ENCODE measurements around the gene PAH. TPM values are rescaled to one million over a fixed set of nuclear protein-coding genes. Genes with fewer than 3 reads are reported as not detected.

The PAH gene
- total RNA-seq, 2 experiments from 2014 or later = not detected

DNA sequence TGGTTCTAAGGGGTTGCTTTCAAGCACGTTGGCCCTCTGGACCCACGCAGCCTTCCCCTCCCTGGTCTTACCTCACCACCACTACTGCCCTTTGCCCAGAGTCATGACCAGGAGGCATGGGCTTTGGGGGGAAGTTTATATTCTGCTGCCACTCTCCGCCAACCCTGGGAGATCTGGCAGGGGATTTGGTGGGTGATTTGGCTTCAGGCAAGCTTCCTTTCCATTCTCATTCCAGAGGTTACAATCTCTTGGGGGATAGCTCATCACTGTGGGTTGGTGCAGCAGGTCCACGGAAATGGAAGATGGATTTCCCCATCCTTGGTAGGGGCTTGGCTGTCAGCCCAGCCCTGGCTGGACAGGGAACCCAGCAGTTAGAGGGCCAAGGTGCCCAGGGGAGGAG lies 6.3 kb downstream of the PAH start:
- no peak for DNase-seq
- no peak overlapping the region for H3K4me3 ChIP-seq (ENCODE audit: low read length)
- H3K4me1 ChIP-seq (ENCODE audit: insufficient read depth, low read length) = no peaks in the 10 kb centered on the region
- Mint-ChIP-seq H3K27me3 (no peaks in the 10 kb centered on the region), H3K9me3 (no peaks in the 10 kb centered on the region), H3K4me1 (ENCODE audit: low read depth) (no peaks in the 10 kb centered on the region), H3K27ac (no peak overlapping the region), H3K4me3 (no peak overlapping the region), H3K36me3 (ENCODE audit: low read depth) (no peaks in the 10 kb centered on the region)
- intact Hi-C loops (cut with DNase I, micrococcal nuclease) = no loop called here
- CTCF ChIA-PET = no interaction called here
- H3K27ac ChIP-seq (ENCODE audit: low read depth in 1 of 2, low read length in 2 of 2) = no peak overlapping the region
- H3K36me3 ChIP-seq (ENCODE audit: insufficient read depth, low read length) = no peaks in the 10 kb centered on the region
- H3K27me3 ChIP-seq (ENCODE audit: control insufficient read depth in 1 of 2, insufficient read depth in 2 of 2, low read length in 2 of 2) = no peaks in the 10 kb centered on the region
- ATAC-seq (ENCODE audit: poor library complexity) = no peak
- POLR2A ChIA-PET = no interaction called here
- peaks cover 0 to 4% of the 10 kb centered on the region in 2 experiments for H3K9me3 ChIP-seq (ENCODE audit: control insufficient read depth in 1 of 2, insufficient read depth in 1 of 2, low read length in 2 of 2)
- TF ChIP-seq, protein P1, sequence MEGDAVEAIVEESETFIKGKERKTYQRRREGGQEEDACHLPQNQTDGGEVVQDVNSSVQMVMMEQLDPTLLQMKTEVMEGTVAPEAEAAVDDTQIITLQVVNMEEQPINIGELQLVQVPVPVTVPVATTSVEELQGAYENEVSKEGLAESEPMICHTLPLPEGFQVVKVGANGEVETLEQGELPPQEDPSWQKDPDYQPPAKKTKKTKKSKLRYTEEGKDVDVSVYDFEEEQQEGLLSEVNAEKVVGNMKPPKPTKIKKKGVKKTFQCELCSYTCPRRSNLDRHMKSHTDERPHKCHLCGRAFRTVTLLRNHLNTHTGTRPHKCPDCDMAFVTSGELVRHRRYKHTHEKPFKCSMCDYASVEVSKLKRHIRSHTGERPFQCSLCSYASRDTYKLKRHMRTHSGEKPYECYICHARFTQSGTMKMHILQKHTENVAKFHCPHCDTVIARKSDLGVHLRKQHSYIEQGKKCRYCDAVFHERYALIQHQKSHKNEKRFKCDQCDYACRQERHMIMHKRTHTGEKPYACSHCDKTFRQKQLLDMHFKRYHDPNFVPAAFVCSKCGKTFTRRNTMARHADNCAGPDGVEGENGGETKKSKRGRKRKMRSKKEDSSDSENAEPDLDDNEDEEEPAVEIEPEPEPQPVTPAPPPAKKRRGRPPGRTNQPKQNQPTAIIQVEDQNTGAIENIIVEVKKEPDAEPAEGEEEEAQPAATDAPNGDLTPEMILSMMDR (IDR thresholded peaks at IDR 0.05) = no peak

DNA sequence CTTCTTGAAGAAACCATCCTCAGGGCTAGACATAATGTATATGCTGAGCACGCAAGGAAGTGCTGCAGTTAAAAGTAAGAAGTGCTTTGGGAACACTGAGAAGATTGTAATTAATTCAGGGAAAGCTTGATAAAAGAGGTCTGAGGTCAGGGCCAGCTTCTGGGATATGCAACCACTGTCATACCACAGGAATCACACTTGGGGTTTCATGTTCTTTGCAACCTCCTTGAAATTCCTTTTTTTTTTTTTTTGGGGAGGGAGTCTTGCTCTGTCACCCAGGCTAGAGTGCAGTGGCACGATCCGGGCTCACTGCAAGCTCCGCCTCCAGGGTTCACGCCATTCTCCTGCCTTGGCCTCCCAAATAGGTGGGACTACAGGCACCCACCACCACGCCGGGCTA lies 6.9 kb downstream of the PAH start:
- ATAC-seq (ENCODE audit: poor library complexity) (no peak), DNase-seq (no peak)
- H3K36me3 Mint-ChIP-seq (ENCODE audit: low read depth) = no peaks in the 10 kb centered on the region
- H3K27me3 ChIP-seq (ENCODE audit: control insufficient read depth in 1 of 2, insufficient read depth in 2 of 2, low read length in 2 of 2) = no peaks in the 10 kb centered on the region
- H3K27ac Mint-ChIP-seq = no peak overlapping the region
- H3K4me1 ChIP-seq (ENCODE audit: insufficient read depth, low read length) = no peaks in the 10 kb centered on the region
- H3K4me3 Mint-ChIP-seq = no peak overlapping the region
- ChIA-PET CTCF (no interaction called here), POLR2A (no interaction called here)
- H3K4me1 Mint-ChIP-seq (ENCODE audit: low read depth) = no peaks in the 10 kb centered on the region
- no peak overlapping the region for H3K27ac ChIP-seq (ENCODE audit: low read depth in 1 of 2, low read length in 2 of 2)
- no peaks in the 10 kb centered on the region for H3K36me3 ChIP-seq (ENCODE audit: insufficient read depth, low read length)
- TF ChIP-seq, protein P1 (IDR thresholded peaks at IDR 0.05) = no peak
- intact Hi-C loops (cut with DNase I, micrococcal nuclease) = no loop called here
- no peaks in the 10 kb centered on the region for H3K27me3 Mint-ChIP-seq
- H3K9me3 Mint-ChIP-seq = no peaks in the 10 kb centered on the region
- H3K4me3 ChIP-seq (ENCODE audit: low read length) = no peak overlapping the region
- peaks cover 0 to 4% of the 10 kb centered on the region in 2 experiments for H3K9me3 ChIP-seq (ENCODE audit: control insufficient read depth in 1 of 2, insufficient read depth in 1 of 2, low read length in 2 of 2)

DNA sequence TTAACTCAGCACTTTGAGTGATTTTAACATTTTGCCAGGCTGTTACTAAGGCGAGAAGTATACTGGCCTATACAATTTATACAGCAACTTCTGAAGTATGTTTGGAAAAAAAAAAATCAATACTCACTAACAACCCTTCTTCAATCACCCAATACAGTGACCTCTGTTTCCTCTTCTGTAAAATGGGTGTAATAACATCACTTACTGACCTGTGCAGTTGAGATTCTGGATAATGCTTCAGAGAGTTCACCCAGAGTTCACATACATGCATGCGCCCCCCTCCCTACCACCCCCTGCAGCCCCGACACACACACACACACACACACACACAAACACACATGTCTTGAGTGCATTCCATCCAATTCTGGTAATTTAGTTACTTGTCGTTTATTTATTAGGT lies 9.1 kb downstream of the PAH start:
- DNase-seq (no peak), ATAC-seq (ENCODE audit: poor library complexity) (no peak)
- Mint-ChIP-seq H3K27ac (no peak overlapping the region), H3K36me3 (ENCODE audit: low read depth) (no peaks in the 10 kb centered on the region), H3K4me1 (ENCODE audit: low read depth) (no peaks in the 10 kb centered on the region), H3K4me3 (no peak overlapping the region), H3K27me3 (no peaks in the 10 kb centered on the region), H3K9me3 (no peaks in the 10 kb centered on the region)
- Histone ChIP-seq H3K4me3 (ENCODE audit: low read length) (no peak overlapping the region), H3K4me1 (ENCODE audit: insufficient read depth, low read length) (no peaks in the 10 kb centered on the region), H3K27ac (ENCODE audit: low read depth in 1 of 2, low read length in 2 of 2) (no peak overlapping the region), H3K27me3 (ENCODE audit: control insufficient read depth in 1 of 2, insufficient read depth in 2 of 2, low read length in 2 of 2) (no peaks in the 10 kb centered on the region), H3K36me3 (ENCODE audit: insufficient read depth, low read length) (no peaks in the 10 kb centered on the region), H3K9me3 (ENCODE audit: control insufficient read depth in 1 of 2, insufficient read depth in 1 of 2, low read length in 2 of 2) (peaks cover 0 to 4% of the 10 kb centered on the region in 2 experiments)
- ChIA-PET POLR2A (no interaction called here), CTCF (no interaction called here)
- TF ChIP-seq, protein P1 (IDR thresholded peaks at IDR 0.05) = no peak
- intact Hi-C loops (cut with DNase I, micrococcal nuclease) = no loop called here

Data from CD4-positive, alpha-beta T cell (primary cell).